Fibroblast of pulmonary artery (primary cell): ENCODE data around the gene IL11RA.

Experiments
- DNase-seq: peaks from one replicate; pipeline ENCODE4 v3.0.0-alpha.2; 2010; ENCODE audit warnings: low read depth
- H3K4me3 ChIP-seq: replicated peaks from 2 replicates; pipeline ENCODE4 v1.5.1; 2011; ENCODE audit warnings: low read depth, mild to moderate bottlenecking, control low read depth, low read length, moderate library complexity
- TF ChIP-seq, protein P1 (sequence below): IDR thresholded peaks from 2 replicates; pipeline ENCODE4 v1.5.1; 2011; ENCODE audit warnings: mild to moderate bottlenecking, control low read depth, low read length, inconsistent platforms; ENCODE audit errors: missing control alignments

Gene IL11RA

DNA sequence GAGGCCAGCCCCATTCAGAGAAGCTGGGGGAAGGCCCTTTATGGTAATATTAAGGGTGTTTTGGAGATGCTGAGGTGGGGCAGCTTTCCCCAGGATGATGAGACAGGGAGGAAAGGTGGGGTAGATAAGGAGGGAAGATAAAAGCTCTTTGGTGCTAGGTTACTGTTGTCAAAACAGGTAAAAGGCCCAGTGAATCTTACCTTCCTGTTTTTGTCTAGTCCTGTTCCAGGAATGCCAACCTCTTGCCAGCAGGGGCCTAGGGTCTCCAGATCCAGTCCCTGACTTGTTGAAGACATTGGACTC is 11.3 kb downstream of the IL11RA start:
- no peak overlapping the region for H3K4me3 ChIP-seq
- DNase-seq, result no peak
- TF ChIP-seq, protein P1, sequence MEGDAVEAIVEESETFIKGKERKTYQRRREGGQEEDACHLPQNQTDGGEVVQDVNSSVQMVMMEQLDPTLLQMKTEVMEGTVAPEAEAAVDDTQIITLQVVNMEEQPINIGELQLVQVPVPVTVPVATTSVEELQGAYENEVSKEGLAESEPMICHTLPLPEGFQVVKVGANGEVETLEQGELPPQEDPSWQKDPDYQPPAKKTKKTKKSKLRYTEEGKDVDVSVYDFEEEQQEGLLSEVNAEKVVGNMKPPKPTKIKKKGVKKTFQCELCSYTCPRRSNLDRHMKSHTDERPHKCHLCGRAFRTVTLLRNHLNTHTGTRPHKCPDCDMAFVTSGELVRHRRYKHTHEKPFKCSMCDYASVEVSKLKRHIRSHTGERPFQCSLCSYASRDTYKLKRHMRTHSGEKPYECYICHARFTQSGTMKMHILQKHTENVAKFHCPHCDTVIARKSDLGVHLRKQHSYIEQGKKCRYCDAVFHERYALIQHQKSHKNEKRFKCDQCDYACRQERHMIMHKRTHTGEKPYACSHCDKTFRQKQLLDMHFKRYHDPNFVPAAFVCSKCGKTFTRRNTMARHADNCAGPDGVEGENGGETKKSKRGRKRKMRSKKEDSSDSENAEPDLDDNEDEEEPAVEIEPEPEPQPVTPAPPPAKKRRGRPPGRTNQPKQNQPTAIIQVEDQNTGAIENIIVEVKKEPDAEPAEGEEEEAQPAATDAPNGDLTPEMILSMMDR, result no peak

DNA sequence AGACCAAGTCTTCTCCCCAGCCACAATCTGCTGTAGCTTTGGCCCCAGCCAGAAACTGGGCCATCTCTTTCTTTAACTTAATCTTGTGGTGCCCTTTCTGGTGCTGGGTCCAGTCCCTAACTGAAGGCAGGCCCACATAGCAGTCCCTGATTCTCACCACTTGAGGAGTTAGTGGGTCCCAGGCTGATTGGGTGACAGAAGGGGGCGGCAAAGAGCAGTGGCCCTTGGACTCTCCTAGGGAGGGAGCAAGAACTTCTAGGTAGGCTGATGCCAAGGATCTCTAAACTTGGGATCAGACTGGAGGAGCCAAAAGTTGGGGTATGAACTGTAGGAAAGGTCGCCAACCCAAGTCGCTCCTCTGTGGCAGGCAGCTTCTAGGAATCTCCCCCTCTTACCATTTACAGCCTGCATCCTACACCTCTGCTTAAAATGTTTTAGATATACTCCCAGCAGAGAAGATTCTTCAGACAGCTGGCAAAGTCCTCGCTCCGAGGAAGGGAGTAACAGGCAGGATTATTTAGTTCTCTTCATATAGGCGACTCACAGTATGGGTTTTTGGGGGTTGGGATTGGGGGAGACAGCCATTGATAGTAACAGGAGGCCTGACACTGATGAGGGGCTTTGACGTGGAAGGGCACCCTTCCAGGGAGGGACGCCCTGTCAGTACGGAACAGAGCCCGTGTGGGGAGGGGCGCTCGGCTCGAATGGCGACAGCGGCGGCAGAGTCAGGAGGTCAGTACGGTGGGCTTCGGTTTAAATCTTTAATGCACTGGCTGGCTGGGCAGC is 12.5 kb downstream of the IL11RA start:
- peak; percentile 81 for DNase-seq
- H3K4me3 ChIP-seq, result peak overlapping the region; percentile 89
- TF ChIP-seq, protein P1, result no peak

DNA sequence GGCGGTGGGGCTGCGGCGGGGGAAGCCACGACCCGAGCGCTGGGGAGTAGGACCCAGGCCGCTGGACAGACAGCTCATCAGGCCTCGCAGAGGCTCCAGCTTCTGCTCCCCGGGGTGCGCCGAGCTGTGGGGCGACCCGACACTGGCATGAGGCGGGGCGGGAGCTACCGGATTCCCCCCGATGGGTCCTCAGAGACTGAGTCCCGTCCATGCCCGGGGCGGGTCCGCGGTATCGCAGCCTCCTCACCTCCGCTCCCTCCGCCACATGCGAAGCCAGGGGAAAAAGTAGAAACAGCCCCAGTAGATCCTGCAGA is 13.0 kb downstream of the IL11RA start:
- TF ChIP-seq, protein P1, result no peak
- DNase-seq, result no peak
- peak overlapping the region; percentile 89 for H3K4me3 ChIP-seq

DNA sequence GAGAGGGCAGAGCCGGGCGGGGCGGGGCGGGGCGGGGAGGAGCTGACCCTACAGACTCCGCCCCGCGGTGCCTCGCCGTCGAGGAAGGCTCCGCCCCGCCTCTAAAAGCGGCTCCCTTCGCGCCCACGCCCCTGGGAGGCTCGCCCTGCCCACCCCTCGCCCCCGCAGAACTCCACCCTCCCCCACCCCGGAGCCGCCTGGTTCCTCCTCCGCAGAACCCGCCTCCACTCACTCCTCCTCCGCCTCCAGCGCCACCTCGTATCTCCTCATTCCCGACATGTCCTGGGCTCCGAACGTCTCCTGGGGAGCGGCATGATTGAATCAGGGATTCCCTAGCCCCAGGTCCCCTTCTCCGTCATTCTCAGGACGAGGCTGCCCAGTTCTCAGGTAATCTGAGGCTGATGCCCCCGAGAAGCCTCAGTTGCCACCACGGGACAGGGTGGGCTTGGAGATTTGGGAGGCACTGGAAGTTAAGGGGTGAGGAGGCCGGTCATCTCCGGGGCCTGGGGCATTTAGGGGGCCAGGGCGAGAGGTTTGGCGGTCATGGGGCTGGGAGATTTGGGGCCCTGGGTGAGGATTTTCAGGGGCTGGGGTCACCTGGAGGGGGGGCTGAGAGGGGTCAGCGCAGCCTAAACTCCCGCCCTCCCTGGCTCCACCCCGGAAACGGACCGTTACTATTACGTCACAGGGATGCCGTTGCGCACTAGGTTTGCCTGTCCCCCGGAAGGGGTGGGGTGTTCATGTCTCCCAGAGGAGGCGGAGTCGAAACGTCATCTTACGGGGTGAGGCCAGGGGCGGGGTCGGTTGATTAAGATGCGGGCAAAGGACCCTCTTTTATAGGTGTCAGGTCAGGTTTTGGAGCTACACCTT is 13.6 kb downstream of the IL11RA start:
- H3K4me3 ChIP-seq, result peak overlapping the region; percentile 89
- TF ChIP-seq, protein P1, result no peak
- peak; percentile 96 for DNase-seq

DNA sequence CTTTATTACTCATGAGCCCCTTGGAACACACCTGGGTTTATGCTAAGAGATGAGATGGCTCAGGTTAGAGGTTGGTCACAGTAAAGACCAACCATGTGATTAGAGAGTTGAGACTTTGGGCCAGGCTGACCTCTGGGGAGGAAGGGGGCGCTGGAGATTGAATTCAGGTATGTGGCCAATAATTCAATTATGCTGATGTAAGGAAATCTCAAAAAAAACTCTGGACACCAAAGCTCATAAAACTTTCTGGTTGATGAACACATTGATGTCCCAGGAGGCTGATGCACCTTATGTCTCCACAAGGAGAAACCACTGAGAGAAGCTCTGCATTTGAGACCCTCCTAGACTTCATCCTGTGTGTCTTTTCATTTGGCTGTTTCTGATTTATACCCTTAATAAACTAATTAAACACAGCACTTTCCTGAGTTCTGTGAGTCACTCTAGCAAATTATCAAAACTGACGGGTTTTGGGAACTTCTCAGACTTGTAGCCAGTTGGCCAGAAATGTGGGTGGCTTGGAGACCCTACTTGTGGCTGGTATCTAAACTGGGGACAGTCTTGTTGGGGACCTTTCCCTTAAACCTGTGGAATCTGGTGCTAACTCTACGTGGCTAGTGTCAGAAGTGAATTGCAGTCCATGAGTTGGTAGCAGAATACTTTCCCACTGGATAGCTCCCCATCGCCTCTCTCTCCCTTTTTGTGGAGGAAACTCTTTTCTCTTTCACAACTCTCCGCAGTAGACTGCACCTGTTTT is 18.0 kb downstream of the IL11RA start:
- TF ChIP-seq, protein P1, result no peak
- no peak for DNase-seq

DNA sequence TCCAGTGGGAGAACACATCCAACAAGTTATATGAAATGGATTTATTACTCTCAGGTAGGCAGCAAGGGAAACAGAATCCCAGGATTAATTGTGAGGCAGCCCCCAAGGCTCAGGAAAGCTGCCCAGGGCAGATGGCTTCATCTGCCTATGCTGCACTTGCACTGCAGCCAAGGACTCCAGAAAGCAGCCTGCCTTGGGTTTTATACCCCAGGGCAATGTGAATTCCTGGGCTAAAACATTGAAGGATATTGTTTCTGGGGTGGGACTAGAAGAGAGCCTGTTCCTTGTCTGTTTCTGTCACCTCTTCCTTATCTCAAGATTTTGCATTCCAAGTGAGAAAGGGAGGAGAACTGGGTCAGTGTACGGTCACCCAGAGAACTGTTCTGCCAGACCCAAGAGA is 19.3 kb downstream of the IL11RA start:
- no peak for DNase-seq
- TF ChIP-seq, protein P1, result no peak

More for the DNA sequence above, 18.0 kb downstream of the IL11RA start:
- no peak overlapping the region for H3K4me3 ChIP-seq

More for the DNA sequence above, 19.3 kb downstream of the IL11RA start:
- no peak overlapping the region for H3K4me3 ChIP-seq
